ENCODE measurements around the gene ARHGAP31.
A peak's percentile ranks its signal among the peaks of the same experiment; 100 is the strongest.

ARHGAP31 gene

GRCh38 chr3:119322021-119322834 lies 28.0 kb downstream of the ARHGAP31 start:
- TF ChIP-seq, protein P1, sequence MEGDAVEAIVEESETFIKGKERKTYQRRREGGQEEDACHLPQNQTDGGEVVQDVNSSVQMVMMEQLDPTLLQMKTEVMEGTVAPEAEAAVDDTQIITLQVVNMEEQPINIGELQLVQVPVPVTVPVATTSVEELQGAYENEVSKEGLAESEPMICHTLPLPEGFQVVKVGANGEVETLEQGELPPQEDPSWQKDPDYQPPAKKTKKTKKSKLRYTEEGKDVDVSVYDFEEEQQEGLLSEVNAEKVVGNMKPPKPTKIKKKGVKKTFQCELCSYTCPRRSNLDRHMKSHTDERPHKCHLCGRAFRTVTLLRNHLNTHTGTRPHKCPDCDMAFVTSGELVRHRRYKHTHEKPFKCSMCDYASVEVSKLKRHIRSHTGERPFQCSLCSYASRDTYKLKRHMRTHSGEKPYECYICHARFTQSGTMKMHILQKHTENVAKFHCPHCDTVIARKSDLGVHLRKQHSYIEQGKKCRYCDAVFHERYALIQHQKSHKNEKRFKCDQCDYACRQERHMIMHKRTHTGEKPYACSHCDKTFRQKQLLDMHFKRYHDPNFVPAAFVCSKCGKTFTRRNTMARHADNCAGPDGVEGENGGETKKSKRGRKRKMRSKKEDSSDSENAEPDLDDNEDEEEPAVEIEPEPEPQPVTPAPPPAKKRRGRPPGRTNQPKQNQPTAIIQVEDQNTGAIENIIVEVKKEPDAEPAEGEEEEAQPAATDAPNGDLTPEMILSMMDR (conservative IDR thresholded peaks at IDR 0.05; ENCODE audit: low read length) = no peak; the same call in 1 of the 2 replicates
- peak overlapping the region; percentile 72 for H3K4me3 ChIP-seq (ENCODE audit: low read length)
- DNase-seq (ENCODE audit: low read depth) = no peak

DNA sequence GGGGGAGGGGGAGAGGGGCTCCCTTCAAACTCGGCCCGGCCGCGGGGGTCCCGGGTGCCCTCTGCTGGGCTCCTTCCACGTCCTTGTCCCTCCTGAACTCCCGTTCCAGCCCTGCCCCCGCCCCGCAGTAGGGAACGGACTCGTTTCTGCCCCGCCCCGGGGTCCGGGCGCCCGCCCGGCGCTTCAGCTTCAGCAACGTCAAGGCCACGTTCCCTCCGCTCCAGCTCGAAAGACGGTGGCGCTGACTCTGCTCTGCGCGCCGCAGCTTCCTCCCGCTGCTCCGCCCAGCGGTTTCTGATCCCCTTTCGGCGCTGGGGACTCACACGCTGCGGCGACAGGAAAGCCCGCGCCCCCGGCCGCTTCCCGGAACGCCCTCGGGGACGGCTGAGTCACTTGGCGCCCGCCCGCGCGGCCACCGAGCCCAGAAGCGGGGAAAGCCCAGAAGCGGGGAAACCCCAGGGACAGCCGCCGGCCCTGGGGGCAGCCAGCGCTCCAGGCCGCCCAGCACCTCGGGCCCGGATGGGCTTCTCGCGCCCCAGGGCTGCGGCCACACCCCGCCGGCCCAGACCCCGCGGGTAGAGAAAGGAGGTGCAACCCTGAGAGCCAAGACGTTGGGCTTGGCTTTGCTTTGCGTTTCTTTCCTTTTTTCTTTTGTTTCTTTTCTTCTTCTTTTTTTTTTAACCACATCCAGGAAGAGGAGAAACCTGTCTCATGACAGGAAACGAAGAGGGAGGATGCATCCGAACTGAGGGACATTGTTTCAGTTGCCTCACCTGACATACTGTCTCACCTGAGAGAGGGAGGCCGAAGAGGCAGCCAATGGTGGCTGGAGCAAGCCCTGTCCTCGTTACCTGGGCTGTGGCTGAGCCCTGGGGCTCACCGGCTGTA lies 28.9 kb downstream of the ARHGAP31 start:
- peak; percentile 76 for DNase-seq (ENCODE audit: low read depth)
- TF ChIP-seq, protein P1 (conservative IDR thresholded peaks at IDR 0.05; ENCODE audit: low read length) = no peak; the same call in 1 of the 2 replicates

GRCh38 chr3:119323723-119324085 lies 29.5 kb downstream of the ARHGAP31 start:
- H3K4me3 ChIP-seq (ENCODE audit: low read length) = peak overlapping the region; percentile 72
- no peak for DNase-seq (ENCODE audit: low read depth)
- TF ChIP-seq, protein P1 (conservative IDR thresholded peaks at IDR 0.05; ENCODE audit: low read length) = no peak

More for the DNA sequence above, 28.9 kb downstream of the ARHGAP31 start:
- peak overlapping the region; percentile 72 for H3K4me3 ChIP-seq (ENCODE audit: low read length)

GRCh38 chr3:119324899-119325298 lies 30.7 kb downstream of the ARHGAP31 start:
- TF ChIP-seq, protein P1 (conservative IDR thresholded peaks at IDR 0.05; ENCODE audit: low read length) = no peak
- no peak overlapping the region for H3K4me3 ChIP-seq (ENCODE audit: low read length)
- DNase-seq (ENCODE audit: low read depth) = no peak

DNA sequence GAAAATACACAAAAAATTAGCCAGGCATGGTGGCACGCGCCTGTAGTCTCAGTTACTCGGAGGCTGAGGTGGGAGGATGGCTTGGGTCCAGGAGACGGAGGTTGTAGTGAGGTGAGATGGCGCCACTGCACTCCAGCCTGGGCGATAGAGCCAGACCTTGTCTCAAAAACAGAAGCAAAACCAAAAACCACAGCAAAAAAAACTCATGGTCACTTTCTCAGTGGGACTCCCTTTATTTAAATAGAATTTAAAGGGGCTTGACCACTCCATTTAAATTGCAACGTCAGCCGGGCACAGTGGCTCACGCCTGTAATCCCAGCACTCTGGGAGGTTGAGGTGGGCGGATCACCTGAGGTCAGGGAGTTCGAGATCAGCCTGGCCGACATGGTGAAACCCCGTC lies 32.8 kb downstream of the ARHGAP31 start:
- no peak for DNase-seq (ENCODE audit: low read depth)
- TF ChIP-seq, protein P1 (conservative IDR thresholded peaks at IDR 0.05; ENCODE audit: low read length) = no peak

DNA sequence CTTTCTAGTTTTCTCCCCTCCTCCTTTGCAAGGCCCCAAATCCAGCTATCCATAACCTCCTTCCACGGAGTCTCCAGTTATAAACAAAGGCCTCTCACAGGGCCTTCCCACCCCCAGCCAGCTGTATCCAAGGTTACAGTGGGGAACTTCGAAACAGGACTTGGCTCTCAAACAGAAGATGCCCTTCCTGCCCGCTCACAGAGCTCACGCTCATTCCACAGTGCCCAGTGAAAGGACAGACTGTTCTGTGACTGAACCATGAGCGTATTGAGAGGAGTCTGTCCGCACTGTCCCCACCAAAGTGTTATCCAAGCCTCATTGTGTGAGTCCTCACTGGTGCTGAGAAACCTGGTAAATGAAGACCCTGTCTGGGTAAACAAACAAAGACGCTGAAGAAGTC lies 35.4 kb downstream of the ARHGAP31 start:
- no peak overlapping the region for H3K4me3 ChIP-seq (ENCODE audit: low read length)
- TF ChIP-seq, protein P1 (conservative IDR thresholded peaks at IDR 0.05; ENCODE audit: low read length) = no peak
- no peak for DNase-seq (ENCODE audit: low read depth)

More for the DNA sequence above, 32.8 kb downstream of the ARHGAP31 start:
- no peak overlapping the region for H3K4me3 ChIP-seq (ENCODE audit: low read length)

Data from AG10803 (cell line).